SU-DHL-6 (cell line): ENCODE measurements around the gene SEC63.

Source experiments
- EZH2phosphoT487 ChIP-seq: fragments of 200-600 bp; sonication (generic), shearing (Covaris generic); conservative IDR thresholded peaks from 2 replicates; pipeline ENCODE4 v1.6.1; 2018; ENCODE audit warnings: mild to moderate bottlenecking, antibody characterized with exemption, low read length, moderate library complexity, mixed read lengths
- TF ChIP-seq, protein P1 (sequence below): fragments of 200-600 bp; sonication (generic); IDR thresholded peaks from one replicate; pipeline ENCODE4 v1.5.1; 2017; ENCODE audit warnings: antibody characterized with exemption, mild to moderate bottlenecking, low read length, moderate library complexity; ENCODE audit not compliant: insufficient read depth, poor library complexity, severe bottlenecking

DNA sequence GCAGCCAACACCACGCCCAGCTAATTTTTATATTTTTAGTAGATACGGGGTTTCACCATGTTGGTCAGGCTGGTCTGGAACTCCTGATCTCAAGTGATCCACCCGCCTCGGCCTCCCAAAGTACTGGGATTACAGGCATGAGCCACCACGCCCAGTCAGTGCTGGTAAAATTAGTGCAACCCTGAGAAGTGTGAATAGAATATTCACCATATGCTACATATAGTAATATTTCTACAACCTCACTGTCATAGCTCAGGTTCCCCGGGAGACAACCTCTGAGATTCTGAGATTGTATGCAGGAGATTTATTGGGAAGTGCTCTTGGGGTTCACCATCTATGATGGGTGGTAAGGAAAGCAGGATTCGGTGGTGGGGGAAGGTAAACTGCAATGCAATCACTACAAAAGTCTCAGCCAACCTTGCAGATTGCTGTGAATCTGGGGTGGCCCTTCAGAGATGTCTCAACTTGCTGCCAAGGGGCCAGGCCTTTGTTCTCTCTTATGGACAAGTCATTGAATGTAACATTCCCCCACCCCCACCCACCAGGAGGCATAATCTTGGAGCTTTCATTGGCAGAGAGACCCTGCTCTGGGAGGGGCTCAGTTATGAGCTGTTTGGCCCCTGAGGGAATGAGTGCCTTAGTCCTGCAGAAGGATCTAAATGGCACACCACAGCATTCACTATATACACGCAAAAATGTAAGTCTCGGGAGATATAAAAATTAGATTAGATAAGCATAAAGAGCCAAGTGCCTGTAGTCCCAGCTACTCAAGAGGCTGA, 34.0 kb upstream of the SEC63 start:
- TF ChIP-seq, protein P1, sequence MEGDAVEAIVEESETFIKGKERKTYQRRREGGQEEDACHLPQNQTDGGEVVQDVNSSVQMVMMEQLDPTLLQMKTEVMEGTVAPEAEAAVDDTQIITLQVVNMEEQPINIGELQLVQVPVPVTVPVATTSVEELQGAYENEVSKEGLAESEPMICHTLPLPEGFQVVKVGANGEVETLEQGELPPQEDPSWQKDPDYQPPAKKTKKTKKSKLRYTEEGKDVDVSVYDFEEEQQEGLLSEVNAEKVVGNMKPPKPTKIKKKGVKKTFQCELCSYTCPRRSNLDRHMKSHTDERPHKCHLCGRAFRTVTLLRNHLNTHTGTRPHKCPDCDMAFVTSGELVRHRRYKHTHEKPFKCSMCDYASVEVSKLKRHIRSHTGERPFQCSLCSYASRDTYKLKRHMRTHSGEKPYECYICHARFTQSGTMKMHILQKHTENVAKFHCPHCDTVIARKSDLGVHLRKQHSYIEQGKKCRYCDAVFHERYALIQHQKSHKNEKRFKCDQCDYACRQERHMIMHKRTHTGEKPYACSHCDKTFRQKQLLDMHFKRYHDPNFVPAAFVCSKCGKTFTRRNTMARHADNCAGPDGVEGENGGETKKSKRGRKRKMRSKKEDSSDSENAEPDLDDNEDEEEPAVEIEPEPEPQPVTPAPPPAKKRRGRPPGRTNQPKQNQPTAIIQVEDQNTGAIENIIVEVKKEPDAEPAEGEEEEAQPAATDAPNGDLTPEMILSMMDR: no peak
- no peak for TF ChIP-seq EZH2phosphoT487
